Neural progenitor cell (in vitro differentiated cells): Measurements from ENCODE around the gene PRICKLE2.

Experiments
- EZH2 ChIP-seq: fragments of 200-600 bp; sonication (generic); IDR thresholded peaks from 2 replicates; pipeline ENCODE4 v1.6.1; 2017; ENCODE audit warnings: antibody characterized with exemption, mild to moderate bottlenecking, moderate library complexity
- TF ChIP-seq, protein P1 (sequence below): fragments of 200-600 bp; sonication (generic); IDR thresholded peaks from 2 replicates; pipeline ENCODE4 v1.5.1; 2017; ENCODE audit warnings: antibody characterized with exemption, mild to moderate bottlenecking

DNA sequence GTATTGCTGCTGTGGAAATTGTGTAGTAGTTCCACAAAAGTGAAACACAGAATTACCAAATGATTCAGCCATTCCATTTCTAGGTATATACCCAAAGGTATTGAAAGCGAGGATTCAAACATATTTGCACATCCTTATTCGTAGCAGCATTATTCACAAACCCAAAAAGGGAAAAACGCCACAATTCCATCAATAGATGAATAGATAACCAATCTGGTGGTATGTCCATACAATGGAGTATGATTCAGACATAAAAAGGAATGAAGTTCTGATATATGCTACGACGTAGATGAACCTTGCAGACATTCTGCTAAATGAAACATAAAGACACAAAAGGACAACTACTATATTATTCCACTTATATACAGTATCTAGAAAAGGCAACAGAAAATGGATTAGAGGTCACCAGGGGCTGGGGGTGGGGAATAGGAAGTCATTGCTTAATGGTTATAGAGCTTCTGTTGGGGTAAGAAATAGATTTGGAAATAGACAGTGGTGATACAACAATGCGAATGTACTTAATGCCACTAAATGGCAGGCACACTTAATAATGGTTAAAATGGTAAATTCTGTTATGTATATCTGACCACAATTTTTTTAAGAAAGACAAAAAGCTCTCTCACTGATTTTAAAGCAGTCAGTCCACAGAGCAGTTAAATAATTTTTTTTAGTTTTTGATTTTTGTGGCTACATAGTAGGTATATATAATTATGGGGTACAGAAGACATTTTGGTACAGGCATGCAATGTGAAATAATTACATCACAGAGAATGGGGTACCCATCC is 150.2 kb downstream of the PRICKLE2 start:
- TF ChIP-seq, protein P1, sequence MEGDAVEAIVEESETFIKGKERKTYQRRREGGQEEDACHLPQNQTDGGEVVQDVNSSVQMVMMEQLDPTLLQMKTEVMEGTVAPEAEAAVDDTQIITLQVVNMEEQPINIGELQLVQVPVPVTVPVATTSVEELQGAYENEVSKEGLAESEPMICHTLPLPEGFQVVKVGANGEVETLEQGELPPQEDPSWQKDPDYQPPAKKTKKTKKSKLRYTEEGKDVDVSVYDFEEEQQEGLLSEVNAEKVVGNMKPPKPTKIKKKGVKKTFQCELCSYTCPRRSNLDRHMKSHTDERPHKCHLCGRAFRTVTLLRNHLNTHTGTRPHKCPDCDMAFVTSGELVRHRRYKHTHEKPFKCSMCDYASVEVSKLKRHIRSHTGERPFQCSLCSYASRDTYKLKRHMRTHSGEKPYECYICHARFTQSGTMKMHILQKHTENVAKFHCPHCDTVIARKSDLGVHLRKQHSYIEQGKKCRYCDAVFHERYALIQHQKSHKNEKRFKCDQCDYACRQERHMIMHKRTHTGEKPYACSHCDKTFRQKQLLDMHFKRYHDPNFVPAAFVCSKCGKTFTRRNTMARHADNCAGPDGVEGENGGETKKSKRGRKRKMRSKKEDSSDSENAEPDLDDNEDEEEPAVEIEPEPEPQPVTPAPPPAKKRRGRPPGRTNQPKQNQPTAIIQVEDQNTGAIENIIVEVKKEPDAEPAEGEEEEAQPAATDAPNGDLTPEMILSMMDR, result no peak
- TF ChIP-seq EZH2, result no peak
